ENCODE results near the gene ABCA2. TPM values are rescaled to one million over a fixed set of nuclear protein-coding genes. Genes with fewer than 3 reads are reported as not detected.

ABCA2 gene
- total and polyA plus RNA-seq, 9 of the 15 experiments (the other 6 are each of a cell fraction or from before 2014, with no cell fraction given), result 0.69 to 16.3 (median 6.1) TPM; not detected in 2

DNA sequence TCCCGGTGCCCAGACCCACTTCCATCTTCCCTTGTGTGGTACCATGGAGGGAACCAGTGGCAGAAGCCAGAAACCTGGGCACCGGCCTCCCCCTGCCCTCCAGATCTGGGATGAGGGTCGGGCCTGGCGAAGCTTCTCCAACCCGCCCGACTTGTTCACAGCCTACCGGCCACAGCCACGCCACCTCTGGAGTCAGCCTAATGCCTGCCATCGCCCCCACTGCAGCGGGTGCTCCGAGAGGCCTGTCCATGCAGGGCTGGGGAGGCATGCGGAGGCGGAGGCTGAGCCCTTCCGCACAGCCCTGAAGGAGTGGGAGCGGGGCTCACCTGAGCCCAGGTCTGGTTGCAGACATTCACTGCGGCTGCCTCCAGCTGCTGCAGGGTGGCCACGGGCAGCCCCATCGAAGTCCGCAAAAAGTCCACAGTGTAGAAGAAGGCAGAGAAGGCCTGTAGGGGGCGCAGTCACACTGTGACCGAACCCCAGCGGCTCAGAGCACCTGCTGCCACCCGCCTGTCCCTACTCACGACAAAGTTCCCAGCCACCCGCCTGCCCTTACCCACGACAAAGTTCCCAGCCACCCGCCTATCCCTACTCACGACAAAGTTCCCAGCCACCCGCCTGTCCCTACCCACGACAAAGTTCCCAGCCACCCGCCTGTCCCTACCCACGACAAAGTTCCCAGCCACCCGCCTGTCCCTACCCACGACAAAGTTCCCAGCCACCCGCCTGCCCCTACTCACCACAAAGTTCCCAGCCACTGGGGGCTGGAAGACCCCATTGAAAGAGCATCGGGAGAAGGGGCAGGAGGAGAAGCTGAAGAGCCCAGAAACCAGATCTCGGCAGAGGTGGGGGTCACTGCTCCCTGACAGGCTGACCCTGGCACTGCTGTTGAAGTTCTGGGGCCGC lies 21.8 kb upstream of the ABCA2 start (continued):
- TF ChIP-seq, protein P1, sequence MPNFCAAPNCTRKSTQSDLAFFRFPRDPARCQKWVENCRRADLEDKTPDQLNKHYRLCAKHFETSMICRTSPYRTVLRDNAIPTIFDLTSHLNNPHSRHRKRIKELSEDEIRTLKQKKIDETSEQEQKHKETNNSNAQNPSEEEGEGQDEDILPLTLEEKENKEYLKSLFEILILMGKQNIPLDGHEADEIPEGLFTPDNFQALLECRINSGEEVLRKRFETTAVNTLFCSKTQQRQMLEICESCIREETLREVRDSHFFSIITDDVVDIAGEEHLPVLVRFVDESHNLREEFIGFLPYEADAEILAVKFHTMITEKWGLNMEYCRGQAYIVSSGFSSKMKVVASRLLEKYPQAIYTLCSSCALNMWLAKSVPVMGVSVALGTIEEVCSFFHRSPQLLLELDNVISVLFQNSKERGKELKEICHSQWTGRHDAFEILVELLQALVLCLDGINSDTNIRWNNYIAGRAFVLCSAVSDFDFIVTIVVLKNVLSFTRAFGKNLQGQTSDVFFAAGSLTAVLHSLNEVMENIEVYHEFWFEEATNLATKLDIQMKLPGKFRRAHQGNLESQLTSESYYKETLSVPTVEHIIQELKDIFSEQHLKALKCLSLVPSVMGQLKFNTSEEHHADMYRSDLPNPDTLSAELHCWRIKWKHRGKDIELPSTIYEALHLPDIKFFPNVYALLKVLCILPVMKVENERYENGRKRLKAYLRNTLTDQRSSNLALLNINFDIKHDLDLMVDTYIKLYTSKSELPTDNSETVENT (CRISPR knock-in tag; IDR thresholded peaks at IDR 0.05), result no peak
- TF ChIP-seq, protein P2, sequence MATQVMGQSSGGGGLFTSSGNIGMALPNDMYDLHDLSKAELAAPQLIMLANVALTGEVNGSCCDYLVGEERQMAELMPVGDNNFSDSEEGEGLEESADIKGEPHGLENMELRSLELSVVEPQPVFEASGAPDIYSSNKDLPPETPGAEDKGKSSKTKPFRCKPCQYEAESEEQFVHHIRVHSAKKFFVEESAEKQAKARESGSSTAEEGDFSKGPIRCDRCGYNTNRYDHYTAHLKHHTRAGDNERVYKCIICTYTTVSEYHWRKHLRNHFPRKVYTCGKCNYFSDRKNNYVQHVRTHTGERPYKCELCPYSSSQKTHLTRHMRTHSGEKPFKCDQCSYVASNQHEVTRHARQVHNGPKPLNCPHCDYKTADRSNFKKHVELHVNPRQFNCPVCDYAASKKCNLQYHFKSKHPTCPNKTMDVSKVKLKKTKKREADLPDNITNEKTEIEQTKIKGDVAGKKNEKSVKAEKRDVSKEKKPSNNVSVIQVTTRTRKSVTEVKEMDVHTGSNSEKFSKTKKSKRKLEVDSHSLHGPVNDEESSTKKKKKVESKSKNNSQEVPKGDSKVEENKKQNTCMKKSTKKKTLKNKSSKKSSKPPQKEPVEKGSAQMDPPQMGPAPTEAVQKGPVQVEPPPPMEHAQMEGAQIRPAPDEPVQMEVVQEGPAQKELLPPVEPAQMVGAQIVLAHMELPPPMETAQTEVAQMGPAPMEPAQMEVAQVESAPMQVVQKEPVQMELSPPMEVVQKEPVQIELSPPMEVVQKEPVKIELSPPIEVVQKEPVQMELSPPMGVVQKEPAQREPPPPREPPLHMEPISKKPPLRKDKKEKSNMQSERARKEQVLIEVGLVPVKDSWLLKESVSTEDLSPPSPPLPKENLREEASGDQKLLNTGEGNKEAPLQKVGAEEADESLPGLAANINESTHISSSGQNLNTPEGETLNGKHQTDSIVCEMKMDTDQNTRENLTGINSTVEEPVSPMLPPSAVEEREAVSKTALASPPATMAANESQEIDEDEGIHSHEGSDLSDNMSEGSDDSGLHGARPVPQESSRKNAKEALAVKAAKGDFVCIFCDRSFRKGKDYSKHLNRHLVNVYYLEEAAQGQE (IDR thresholded peaks at IDR 0.05; ENCODE audit: borderline replicate concordance), result peak; percentile 47; the same call in 1 of the 2 replicates
- TF ChIP-seq, protein P2 (CRISPR knock-in tag; IDR thresholded peaks at IDR 0.05; ENCODE audit: low read depth), result no peak
- peak; percentile 29 to 68; a peak in 3 of 4 replicates for TF ChIP-seq RAD21 (CRISPR knock-in tag; conservative IDR thresholded peaks at IDR 0.05 in 1 of 2, IDR thresholded peaks at IDR 0.05 in 1 of 2)
- TF ChIP-seq, protein P3, sequence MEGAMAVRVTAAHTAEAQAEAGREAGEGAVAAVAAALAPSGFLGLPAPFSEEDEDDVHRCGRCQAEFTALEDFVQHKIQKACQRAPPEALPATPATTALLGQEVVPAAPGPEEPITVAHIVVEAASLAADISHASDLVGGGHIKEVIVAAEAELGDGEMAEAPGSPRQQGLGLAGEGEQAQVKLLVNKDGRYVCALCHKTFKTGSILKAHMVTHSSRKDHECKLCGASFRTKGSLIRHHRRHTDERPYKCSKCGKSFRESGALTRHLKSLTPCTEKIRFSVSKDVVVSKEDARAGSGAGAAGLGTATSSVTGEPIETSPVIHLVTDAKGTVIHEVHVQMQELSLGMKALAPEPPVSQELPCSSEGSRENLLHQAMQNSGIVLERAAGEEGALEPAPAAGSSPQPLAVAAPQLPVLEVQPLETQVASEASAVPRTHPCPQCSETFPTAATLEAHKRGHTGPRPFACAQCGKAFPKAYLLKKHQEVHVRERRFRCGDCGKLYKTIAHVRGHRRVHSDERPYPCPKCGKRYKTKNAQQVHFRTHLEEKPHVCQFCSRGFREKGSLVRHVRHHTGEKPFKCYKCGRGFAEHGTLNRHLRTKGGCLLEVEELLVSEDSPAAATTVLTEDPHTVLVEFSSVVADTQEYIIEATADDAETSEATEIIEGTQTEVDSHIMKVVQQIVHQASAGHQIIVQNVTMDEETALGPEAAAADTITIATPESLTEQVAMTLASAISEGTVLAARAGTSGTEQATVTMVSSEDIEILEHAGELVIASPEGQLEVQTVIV (CRISPR knock-in tag; IDR thresholded peaks at IDR 0.05; ENCODE audit: borderline replicate concordance), result no peak
- TF ChIP-seq, protein P4, sequence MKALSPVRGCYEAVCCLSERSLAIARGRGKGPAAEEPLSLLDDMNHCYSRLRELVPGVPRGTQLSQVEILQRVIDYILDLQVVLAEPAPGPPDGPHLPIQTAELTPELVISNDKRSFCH (CRISPR knock-in tag; IDR thresholded peaks at IDR 0.05), result no peak
- TF ChIP-seq, protein P4 (tag; IDR thresholded peaks at IDR 0.05), result no peak
- no peak for TF ChIP-seq POLR2AphosphoS5 (IDR thresholded peaks at IDR 0.05; ENCODE audit: control insufficient read depth, insufficient read depth, low read depth, low read length)
- no peak for TF ChIP-seq LARP7 (IDR thresholded peaks at IDR 0.05)
- TF ChIP-seq, protein P5, sequence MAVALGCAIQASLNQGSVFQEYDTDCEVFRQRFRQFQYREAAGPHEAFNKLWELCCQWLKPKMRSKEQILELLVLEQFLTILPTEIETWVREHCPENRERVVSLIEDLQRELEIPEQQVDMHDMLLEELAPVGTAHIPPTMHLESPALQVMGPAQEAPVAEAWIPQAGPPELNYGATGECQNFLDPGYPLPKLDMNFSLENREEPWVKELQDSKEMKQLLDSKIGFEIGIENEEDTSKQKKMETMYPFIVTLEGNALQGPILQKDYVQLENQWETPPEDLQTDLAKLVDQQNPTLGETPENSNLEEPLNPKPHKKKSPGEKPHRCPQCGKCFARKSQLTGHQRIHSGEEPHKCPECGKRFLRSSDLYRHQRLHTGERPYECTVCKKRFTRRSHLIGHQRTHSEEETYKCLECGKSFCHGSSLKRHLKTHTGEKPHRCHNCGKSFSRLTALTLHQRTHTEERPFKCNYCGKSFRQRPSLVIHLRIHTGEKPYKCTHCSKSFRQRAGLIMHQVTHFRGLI (CRISPR knock-in tag; IDR thresholded peaks at IDR 0.05), result no peak
